Measurements from ENCODE around the gene GPR153.

GRCh38 chr1:6294080-6294889, 33.4 kb upstream of the GPR153 start:
- no peak for TF ChIP-seq CTCF (IDR thresholded peaks at IDR 0.05)
- TF ChIP-seq POLR2A (IDR thresholded peaks at IDR 0.05) = no peak

Measured in lower leg skin (tissue), 3 donors.